Thyroid gland (tissue), 4 donors: ENCODE results near the gene DIP2C.

ENCODE experiments used
- POLR2A ChIP-seq, 2 donors: fragments of 450-650 bp; IDR thresholded peaks; one replicate each; pipeline ENCODE4 v1.6.1; 2017; ENCODE audit warnings: antibody characterized with exemption in 2 of 2, mild to moderate bottlenecking in 2 of 2, moderate library complexity in 1 of 2
- TF ChIP-seq, protein P1 (sequence below), 6 experiments: fragments of 200-600 bp in 3 of 6; fragments of 450-650 bp in 3 of 6; sonication (generic) in 3 of 6; IDR thresholded peaks; one replicate each; pipeline ENCODE4 v1.5.1; 2016 to 2019; ENCODE audit warnings: antibody characterized with exemption in 6 of 6, mild to moderate bottlenecking in 2 of 6, inconsistent platforms in 1 of 6, moderate library complexity in 1 of 6

DNA sequence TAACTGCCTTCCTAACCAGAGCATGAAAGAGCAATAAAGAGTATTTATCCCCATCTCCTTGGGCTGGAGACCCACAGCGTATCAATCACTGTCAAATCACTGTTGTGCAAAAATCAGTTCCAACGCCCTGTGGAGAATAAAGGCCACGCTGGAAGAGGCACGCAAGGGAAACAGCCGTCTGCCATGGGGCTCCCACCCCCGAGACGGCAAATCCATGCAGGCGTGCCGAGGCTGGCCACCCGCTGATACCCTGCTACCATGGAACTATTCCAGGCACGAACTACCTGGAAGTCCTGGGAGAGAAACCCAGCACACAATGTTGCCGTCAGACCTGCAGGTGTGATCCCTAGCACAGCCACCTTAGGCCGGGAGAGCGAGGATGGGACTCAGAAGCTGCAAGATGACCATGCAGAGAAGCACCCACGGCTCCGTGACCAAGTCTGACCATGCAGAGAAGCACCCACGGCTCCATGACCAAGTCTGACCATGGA, 185.3 kb downstream of the DIP2C start:
- TF ChIP-seq, protein P1, sequence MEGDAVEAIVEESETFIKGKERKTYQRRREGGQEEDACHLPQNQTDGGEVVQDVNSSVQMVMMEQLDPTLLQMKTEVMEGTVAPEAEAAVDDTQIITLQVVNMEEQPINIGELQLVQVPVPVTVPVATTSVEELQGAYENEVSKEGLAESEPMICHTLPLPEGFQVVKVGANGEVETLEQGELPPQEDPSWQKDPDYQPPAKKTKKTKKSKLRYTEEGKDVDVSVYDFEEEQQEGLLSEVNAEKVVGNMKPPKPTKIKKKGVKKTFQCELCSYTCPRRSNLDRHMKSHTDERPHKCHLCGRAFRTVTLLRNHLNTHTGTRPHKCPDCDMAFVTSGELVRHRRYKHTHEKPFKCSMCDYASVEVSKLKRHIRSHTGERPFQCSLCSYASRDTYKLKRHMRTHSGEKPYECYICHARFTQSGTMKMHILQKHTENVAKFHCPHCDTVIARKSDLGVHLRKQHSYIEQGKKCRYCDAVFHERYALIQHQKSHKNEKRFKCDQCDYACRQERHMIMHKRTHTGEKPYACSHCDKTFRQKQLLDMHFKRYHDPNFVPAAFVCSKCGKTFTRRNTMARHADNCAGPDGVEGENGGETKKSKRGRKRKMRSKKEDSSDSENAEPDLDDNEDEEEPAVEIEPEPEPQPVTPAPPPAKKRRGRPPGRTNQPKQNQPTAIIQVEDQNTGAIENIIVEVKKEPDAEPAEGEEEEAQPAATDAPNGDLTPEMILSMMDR (IDR thresholded peaks at IDR 0.05), result no peak
- TF ChIP-seq POLR2A (IDR thresholded peaks at IDR 0.05), result no peak
